HG02678 (cell line): ENCODE results near the gene CASP7.
"Not testable (repeated sequence)": the region's sequence is repeated elsewhere in the genome, so short reads cannot be mapped to it uniquely, and the experiment has no call there.

Experiments
- ATAC-seq: cut with Tn5 transposase; IDR thresholded peaks from one replicate; pipeline ENCODE4 v1.9.1; 2021; ENCODE audit warnings: mild to moderate bottlenecking, moderate library complexity; ENCODE audit not compliant: unreplicated experiment

The CASP7 gene

DNA sequence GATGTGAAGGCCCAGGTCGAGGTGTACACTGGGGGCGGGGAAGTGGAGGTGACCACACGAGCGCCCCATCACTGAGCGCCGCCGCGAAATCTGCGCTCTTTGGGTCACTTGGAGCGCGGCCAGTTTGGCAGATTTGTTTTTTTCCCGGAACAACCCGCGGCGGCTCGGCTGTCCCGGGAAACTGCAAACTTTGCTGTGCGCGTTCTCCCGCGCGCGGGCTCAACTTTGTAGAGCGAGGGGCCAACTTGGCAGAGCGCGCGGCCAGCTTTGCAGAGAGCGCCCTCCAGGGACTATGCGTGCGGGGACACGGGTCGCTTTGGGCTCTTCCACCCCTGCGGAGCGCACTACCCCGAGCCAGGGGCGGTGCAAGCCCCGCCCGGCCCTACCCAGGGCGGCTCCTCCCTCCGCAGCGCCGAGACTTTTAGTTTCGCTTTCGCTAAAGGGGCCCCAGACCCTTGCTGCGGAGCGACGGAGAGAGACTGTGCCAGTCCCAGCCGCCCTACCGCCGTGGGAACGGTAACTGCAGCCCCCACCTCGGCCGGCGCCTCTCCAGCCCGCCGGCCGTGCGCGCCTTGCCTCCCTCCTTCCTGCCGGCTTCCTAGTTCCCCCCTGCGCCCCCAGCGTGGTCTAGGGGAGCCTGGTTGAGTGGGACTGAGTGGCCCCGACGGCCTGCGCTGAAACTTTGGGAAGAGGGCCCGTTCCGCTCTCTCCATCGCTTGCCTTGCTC lies at the start of gene CASP7:
CASP7 (plus strand) TSS at position 450 of the 727 bp plus-strand sequence. CDS start 17,582 bp downstream, outside the sequence.
- peak; percentile 67 for ATAC-seq

DNA sequence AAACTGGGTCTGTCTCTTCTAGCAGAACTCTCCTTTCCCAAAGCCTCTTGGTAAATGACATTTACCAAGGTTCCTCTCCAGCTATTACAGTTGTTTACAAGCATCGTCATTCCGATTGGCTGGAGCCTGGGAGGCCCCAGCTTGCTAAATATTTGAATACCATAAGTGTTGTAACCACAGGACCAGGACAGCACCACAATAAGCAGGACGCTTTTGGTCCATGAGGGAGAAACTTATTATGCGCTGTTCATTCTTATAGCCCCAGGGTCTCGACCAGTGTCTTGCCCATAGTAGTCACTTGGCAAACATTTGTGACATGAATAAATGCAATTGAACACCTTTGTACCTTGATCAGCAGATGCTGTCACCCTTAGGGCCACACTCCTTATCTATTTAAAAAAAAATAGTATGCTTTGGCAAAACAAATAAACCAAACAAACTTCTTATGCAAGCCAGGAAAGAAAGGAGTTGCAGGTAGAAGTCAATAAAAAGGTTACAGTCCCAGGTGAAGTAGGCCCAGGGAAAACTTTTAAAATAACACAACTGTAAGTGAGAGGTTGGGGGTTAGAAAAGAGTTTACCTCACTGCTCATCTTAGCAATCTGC lies 48.7 kb upstream of the CASP7 start:
- no peak for ATAC-seq

DNA sequence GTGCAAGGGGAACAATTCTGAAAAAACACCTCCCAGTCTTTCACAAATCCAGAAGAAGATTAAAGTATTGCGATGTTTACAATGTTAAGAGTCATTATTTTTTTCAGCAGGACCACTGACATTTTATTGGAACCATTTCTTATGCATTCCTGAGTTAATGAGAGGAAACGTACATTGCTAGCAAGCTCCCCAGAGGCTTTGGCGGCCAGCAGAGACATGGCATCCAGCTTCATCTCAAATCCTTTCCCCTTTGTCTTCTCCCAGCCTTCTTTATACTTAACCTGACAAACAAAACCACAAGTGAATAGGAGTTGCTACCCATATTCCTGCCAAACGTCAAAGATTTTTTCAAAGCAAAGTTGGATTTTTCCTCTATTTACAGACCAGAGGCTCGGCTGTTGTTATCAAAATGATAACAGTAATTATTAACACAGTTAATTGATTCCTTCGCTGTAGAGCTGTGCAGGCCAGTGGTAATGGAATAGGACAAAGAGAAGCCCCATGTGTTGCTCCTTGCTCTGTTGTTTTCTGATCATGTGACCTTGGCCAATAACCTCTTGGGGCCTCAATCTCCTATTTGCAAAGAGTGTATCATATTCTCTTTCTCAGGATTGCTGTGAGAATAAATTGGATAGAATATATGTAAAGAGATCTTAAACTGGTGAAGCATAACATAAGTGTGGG lies 47.9 kb upstream of the CASP7 start:
- ATAC-seq, result no peak

DNA sequence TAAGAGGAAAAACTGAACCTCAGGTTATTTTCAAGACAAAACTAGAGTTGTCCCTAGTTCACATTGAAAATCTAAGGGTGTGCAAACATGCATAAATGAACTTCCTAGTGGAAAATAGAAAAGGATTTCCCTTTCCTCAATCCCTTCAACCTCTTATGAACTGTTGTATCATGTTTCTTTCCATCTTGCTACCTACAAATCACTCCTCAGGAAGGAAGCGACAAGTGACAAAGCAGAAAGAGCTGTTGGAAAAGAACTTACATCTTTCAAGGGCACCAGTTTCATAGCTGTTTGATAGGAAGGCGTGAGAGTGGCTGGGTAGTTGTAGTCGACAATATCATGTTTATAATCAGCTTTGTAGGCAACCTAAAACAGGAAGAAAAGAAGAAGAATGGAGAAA lies 39.7 kb upstream of the CASP7 start:
- ATAC-seq, result no peak

DNA sequence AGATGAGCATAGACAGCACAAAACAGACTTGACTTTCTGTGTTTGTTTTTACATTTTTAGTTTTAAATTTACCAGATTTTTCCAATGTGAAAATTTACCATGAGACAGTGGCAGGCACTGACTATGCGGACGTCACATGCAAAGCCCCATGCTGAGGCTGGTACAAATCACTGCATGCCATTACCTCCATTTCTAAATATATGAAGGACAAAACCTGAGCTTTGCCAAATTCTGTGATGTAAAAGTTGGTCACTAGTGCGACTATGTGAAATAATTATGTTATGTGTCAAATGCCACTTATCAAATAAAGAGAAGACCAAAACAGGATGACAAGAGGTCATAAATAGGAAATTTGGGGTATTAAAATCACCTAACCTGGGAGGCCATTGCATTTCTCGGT lies 38.0 kb upstream of the CASP7 start:
- no peak for ATAC-seq

DNA sequence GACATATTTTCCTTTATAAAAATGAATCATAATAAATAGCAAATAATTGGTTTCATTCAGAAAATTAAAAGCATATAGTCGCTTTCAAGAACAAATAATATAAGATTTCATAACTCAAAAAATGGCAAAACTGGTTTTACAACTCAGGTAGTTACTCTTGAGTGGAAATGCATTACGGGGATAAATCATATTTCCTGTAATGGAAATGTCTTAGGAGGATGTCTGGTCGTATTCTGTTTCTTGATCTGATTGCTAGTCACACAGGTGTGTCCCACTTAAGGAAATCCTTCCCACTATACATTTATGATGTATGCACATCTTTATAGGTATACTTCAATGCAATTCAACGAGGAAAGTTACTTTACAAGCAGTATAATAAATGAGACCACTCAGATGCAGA lies 36.5 kb upstream of the CASP7 start:
- no peak for ATAC-seq

DNA sequence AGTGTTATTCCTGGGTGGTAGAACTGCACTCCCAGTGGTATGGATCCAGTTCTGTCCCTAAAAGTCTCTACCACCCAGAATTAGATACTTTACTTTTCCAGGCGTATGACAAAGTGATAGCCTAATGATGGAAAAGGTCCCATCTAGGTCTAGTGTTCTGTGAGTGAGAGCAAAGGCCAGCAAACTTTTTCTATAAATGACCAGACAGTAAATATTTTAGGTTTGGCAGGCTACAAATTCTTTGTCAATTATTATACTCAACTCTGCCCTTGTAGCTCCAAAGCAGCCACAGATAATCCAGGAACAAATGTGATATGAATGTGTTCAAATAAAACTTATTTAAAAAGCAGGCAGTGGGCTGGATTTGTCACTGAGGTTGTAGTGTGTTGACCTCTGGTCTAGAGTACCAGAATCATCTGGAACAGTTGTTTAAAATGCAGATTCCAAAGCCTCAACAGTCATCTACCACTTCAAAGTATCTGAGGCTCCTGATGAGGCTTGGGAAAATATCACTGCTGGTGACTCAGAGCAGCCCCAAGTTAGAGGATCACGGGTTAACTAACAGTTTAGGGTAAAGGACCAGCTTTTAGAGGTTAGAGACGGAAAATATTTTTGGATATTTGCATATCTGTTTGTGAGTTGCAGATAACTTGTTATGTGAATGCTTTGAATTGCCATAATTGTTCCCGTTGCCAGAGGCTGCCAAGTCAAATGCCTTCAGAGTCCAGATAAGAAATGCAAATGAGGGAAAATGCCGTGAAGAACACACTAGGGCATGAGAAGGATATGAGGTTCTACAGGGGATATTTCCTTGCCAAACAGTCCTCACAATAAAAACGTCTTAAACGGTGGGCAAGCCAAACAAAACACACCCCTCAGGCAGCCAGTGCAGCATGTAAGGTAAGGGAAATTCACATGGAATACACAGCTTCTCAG lies 35.3 kb upstream of the CASP7 start:
- no peak for ATAC-seq

DNA sequence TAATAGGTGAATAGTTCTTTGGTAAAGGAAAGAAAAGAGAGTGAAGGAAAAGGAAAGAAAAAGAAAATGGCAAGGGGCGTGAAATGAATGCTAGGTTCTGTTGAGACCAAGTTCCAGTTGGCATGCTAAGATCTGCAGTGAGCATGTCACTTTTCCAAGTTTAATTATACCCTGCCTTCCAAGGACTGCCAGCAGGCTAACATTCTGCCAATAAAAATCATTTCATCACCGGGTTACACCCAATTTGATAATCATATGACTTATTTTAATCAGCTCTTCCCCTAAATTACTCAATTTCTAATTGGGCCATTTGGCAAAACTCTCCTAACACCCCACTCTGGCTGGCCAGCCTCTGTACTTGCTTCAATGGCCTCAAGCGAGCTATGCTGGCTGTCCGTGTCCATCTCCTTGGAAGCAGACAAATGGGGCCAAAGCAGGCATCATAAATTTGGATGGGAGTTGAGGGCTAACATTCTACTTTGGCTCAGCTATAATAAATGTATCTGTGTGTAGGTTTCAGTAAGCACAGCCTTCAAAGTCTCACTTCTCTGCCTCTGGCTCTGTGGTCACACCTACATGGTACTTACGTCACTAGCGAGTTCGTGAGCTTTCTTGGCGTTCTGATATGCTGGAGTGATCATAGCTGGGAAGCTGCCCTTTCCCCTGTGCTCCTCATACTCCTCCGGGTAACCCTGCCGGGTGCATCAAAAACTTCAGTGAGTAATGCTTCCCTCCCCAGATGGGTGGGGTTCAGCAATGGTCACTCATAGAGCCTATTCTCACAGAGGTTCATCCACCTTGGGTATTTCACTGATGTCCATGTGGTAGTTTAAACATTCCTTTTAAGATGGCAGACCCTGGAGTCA lies 33.1 kb upstream of the CASP7 start:
- no peak for ATAC-seq

DNA sequence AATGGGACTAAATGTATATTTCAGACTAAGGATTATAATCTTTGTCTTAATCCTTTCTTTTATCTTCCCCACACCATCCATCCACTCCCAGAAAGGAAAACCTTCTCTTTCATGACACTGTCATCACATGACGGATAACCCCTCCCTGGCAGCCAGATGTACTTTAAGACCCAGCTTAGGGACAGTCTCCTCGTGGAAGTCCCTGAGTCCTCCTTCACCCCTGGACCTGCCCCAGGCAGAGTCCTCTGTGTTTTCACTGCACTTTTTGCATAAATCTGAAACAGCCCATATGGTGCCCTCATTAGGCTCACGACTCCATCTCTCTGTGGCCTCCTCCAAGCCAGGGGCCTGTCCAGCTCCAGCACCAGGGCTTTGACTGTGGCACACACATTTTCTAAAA lies 31.9 kb upstream of the CASP7 start:
- ATAC-seq, result no peak

DNA sequence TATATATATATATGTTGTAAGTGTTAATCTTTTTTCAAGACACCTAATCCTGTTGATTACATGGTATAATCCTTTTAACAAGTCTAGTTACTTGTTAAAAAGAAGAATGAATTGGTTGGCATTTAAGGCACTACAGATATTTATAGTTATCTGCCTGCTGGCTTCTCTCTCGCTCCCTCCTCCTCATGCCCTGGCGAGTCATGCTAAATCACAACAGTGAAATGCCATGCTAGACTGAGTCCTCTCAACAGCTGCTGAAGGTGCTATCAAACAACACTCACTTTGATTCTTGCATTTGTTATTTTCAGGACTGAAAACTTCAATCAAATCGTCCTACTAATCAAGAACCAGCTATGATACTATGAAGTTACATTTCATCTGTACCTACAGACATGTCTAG lies 31.2 kb upstream of the CASP7 start:
- no peak for ATAC-seq

DNA sequence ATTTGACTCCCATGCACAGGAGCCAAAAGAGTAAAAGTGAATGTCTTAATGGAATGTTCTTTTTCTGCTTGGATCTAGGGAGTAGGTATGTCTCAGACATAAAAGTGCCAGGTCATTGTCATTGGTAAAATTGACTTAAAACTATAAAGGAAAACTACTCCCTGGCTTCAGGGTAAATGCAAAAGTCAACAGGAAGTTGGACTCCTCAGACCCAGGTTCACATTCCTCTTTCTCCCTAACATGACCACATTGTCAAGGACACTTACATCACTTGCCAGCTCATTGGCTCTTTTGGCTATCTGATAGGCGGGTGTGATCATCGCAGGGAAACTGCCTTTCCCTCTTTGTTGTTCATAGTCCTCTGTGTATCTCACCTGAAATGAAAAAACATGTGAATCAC lies 29.5 kb upstream of the CASP7 start:
- no peak for ATAC-seq

DNA sequence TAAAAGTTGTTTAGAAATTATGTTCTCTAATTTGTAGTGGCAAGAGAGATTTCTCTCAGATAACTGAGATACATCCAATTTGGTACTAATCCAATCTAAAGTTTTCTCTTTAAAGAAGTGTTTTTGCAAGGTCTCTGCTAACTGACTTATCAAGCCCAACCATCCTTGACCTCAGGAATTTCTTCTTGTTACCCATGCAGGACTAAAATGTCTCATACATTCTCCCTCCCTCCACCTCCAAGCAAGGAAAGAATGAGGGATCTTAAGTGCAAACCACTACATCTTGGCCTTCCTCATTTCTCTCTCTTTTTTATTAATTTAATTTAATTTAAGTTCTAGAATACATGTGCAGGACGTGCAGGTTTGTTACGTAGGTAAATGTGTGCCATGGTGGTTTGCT lies 28.7 kb upstream of the CASP7 start:
- ATAC-seq, result no peak

DNA sequence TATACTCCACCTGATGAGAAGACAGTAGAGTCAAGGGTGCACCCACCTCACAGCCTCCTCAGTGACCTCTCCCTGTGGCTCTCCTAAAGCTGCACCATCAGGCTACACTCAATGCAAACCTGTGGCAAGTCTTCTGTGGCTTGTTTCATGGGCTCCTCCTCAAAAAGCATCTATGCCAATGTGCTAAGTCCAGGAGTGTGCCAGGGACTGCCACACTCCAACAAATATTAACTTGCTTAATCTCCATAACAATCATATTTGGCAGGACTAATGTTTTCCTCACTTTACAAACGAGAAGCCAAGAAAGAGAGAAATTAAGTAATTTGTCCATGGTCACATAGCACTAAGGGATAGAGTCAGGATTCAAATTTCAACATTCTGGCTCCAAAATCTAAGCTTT lies 27.8 kb upstream of the CASP7 start:
- ATAC-seq, result no peak

DNA sequence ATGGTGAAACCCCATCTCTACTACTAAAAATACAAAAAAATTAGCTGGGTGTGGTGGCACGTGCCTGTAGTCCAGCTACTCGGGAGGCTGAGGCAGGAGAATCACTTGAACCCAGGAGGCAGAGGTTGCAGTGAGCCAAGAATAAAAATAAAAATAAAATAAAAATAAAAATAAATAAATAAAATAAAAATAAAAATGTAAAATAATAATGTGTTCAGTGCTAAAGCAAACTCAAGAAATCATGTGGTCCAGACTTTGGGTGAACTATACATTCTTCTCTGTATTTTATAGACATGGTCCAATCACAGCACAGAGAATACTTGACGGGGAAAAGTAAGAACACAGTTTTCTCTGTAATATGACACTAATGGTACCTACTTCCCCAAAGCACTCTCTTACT lies 27.3 kb upstream of the CASP7 start:
- not testable (repeated sequence) for ATAC-seq

DNA sequence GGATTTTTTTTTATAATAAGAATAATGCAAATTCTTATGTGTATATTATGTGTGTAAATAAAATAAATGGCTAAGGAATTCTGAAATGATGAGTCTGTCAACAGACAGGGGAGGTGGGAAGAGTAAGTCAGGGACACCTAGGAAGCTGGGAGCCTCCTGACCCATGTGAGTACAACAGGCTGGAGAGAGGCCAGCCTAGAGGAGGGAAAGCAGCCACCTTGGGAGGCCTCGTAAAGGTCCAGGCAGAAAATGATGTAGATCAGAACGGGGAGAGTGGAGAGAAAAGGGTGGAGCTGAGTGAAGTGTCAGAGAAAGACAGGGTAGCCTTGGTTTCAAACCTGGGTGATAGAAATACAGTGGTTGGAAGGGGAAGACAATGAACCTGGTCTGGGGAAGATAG lies 22.8 kb upstream of the CASP7 start:
- no peak for ATAC-seq

DNA sequence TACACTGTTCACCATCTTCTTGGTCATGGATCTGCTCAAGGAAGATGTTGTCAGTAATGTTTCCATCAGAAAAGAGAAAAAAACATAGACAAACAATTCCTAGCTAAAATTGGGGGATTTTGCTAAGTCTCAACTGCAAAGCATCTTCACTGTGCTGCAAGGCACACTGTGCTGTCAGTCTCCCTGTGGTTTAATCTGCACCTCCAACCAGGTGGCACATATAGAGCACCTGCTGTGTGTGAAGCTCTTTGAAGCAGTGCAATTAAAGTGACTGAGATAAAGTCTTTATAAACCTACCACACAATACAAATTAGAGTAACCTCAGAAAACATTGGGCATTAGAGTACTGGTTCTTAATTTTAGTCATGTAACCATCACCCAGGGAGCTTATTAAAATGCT lies 22.2 kb upstream of the CASP7 start:
- ATAC-seq, result no peak

DNA sequence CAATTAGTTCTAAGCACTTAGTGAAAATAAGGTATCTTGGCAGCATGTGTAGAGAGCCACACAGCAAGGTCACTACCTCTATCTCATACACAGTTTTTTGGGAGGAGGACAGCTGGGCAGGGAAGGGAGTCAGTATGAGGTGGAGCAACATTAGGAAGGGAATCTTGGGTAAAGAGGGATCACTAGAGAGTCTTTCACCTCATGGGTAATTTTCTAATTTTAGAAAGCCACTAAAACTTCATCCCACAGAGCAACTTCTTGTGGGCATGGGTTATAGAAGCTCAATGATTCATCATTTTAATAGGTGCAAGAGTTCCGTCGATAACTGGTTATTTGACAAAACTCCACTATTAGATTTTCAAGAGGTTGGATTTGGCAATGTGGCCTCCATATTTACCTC lies 18.4 kb upstream of the CASP7 start:
- no peak for ATAC-seq

DNA sequence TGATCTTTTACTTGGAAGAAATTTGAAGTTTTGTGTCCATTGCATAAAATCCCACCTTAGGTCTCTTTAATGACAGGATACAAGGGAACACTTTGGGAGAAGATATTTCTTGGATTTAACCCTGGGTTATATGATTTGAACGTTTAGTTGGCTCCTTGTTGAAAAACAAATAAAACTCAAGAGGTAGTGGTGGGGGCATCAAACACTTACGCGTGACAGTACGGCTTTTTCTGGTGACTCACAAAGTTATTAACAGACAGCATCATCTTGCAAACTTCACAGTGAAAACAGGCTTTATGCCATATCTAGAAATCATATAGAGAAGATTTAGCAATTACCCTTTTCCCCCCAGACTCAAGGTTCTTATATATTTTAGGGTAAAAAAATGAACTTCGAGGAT lies 16.6 kb upstream of the CASP7 start:
- ATAC-seq, result no peak

DNA sequence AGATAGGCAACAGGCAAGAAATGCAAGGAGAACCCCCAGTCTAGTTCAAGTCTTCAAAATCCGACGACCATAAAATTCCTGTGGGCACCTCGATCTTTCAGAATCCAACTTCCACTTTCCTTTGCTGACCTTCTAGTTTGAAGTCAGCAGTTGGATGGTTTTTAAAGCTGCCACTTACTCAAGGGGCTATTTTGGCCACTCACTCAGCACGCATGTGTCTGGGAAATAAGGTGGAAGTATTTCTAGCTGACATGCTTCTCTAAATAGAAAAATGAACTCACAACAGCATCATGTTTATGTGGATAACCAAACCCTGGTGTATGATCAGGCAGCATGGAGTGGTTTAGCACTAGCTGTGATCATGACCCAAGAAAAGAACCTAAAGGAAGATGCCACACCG lies 15.8 kb upstream of the CASP7 start, which contains the start of gene NRAP:
NRAP (minus strand) TSS at position 134 of the 400 bp plus-strand sequence. CDS start 159 bp downstream, outside the sequence.
- no peak for ATAC-seq

DNA sequence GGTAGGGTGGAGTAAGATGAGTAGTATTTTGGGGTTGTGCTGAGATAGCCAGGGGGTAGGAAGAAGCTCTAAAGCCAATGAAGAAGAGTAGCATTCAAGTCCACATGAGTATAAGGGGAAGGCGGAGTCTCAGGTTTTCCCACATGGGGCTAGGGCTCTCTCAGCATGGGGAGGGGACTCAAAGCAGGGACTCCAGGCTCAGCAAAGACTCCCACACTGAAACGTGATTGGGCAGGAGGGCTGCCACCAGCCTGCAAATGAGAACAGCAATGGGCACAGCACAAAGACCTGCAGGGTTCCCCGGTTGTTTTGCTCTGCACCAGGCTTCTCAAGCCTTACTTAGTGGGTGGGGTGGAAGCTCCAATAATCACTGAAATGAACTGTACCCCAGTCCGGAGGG lies 14.4 kb upstream of the CASP7 start:
- no peak for ATAC-seq
